ENCODE measurements around the gene CCSER2.

CCSER2 gene

GRCh38 chr10:84370283-84370682, 41.9 kb downstream of the CCSER2 start:
- Histone ChIP-seq H3K4me3 (ENCODE audit: low read depth in 1 of 2, low read length in 2 of 2) (no peak overlapping the region), H3K27ac (ENCODE audit: low read depth, low read length) (no peak overlapping the region), H3K9me3 (ENCODE audit: low read length) (no peaks in the 10 kb centered on the region), H3K27me3 (ENCODE audit: control insufficient read depth in 1 of 2, insufficient read depth in 2 of 2, low read length in 2 of 2) (no peaks in the 10 kb centered on the region), H3K9ac (ENCODE audit: low read length) (no peak overlapping the region), H3K4me1 (ENCODE audit: insufficient read depth, low read length) (peaks cover 10% of the 10 kb centered on the region), H3K36me3 (ENCODE audit: insufficient read depth, low read length) (peaks cover 30% of the 10 kb centered on the region)

GRCh38 chr10:84371944-84372343, 43.6 kb downstream of the CCSER2 start:
- Histone ChIP-seq H3K27ac (ENCODE audit: low read depth, low read length) (no peak overlapping the region), H3K4me3 (ENCODE audit: low read depth in 1 of 2, low read length in 2 of 2) (no peak overlapping the region), H3K9me3 (ENCODE audit: low read length) (no peaks in the 10 kb centered on the region), H3K9ac (ENCODE audit: low read length) (no peak overlapping the region), H3K27me3 (ENCODE audit: control insufficient read depth in 1 of 2, insufficient read depth in 2 of 2, low read length in 2 of 2) (no peaks in the 10 kb centered on the region), H3K4me1 (ENCODE audit: insufficient read depth, low read length) (no peaks in the 10 kb centered on the region), H3K36me3 (ENCODE audit: insufficient read depth, low read length) (peaks cover 30% of the 10 kb centered on the region)

DNA sequence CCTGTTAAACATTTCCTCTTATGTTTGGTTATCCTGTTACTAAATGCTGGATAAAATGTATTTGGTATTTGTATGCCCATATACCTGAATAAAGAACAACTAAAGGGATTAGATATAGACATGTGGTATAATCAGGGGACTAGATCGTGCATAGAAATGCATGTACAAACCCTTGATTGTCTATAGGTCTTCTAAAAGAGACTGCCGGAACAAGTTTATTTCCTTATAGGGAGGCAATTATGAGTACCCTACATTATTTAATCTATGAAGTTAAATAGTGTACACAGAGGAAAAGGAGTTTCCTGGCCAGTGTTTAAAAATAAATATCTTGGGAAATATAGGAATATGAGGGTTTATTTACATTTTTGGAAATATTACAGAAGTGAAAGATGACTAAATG, 44.6 kb downstream of the CCSER2 start:
- Histone ChIP-seq H3K27ac (ENCODE audit: low read depth, low read length) (no peak overlapping the region), H3K27me3 (ENCODE audit: control insufficient read depth in 1 of 2, insufficient read depth in 2 of 2, low read length in 2 of 2) (no peaks in the 10 kb centered on the region), H3K36me3 (ENCODE audit: insufficient read depth, low read length) (peaks cover 30% of the 10 kb centered on the region), H3K4me3 (ENCODE audit: low read depth in 1 of 2, low read length in 2 of 2) (no peak overlapping the region), H3K9ac (ENCODE audit: low read length) (no peak overlapping the region), H3K4me1 (ENCODE audit: insufficient read depth, low read length) (no peaks in the 10 kb centered on the region), H3K9me3 (ENCODE audit: low read length) (no peaks in the 10 kb centered on the region)

DNA sequence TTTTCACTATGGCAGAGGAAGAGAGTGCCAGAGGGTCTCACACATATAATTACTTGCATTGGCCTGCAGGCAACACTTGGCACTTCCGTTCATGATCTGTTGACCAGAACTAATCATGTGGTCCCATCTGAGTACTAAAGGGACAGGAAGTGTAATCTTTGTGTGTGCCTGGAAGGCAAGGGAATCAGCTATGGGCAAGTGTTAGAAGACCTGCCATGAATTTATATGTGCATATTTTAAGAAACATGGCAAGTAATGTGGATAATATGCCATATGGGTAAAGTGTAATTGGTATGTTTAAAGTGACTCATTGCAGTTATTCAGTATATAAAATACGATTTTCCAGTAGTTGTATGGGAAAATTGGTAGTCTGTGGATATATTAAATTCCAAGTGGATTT, 46.1 kb downstream of the CCSER2 start:
- Histone ChIP-seq H3K9ac (ENCODE audit: low read length) (no peak overlapping the region), H3K36me3 (ENCODE audit: insufficient read depth, low read length) (peaks cover 30% of the 10 kb centered on the region), H3K4me1 (ENCODE audit: insufficient read depth, low read length) (no peaks in the 10 kb centered on the region), H3K9me3 (ENCODE audit: low read length) (no peaks in the 10 kb centered on the region), H3K4me3 (ENCODE audit: low read depth in 1 of 2, low read length in 2 of 2) (no peak overlapping the region), H3K27me3 (ENCODE audit: control insufficient read depth in 1 of 2, insufficient read depth in 2 of 2, low read length in 2 of 2) (no peaks in the 10 kb centered on the region), H3K27ac (ENCODE audit: low read depth, low read length) (no peak overlapping the region)

DNA sequence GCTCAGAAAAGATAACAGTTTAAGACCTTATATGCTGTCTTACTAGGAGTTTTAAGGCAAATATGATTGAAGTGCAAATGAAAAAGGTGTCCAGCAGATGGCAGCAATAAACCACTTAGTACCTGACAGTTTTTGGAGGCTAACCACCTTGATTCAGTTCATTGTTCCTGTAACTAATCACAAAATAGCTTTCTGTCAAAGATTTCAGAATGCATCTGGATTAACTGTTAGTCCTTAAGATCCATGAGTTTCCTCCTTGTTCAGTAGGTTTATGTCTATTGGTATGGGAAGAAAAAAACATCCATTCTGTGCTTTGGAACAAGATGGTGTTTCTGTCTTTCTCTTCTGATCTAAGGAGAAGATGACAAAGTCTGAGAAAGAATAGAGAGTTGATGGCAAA, 46.6 kb downstream of the CCSER2 start:
- no peak overlapping the region for H3K4me3 ChIP-seq (ENCODE audit: low read depth in 1 of 2, low read length in 2 of 2)
- H3K27ac ChIP-seq (ENCODE audit: low read depth, low read length): no peak overlapping the region
- no peaks in the 10 kb centered on the region for H3K9me3 ChIP-seq (ENCODE audit: low read length)
- H3K36me3 ChIP-seq (ENCODE audit: insufficient read depth, low read length): peaks cover 30% of the 10 kb centered on the region
- no peaks in the 10 kb centered on the region for H3K4me1 ChIP-seq (ENCODE audit: insufficient read depth, low read length)
- no peak overlapping the region for H3K9ac ChIP-seq (ENCODE audit: low read length)
- no peaks in the 10 kb centered on the region for H3K27me3 ChIP-seq (ENCODE audit: control insufficient read depth in 1 of 2, insufficient read depth in 2 of 2, low read length in 2 of 2)

GRCh38 chr10:84375881-84376280, 47.5 kb downstream of the CCSER2 start:
- Histone ChIP-seq H3K27ac (ENCODE audit: low read depth, low read length) (no peak overlapping the region), H3K27me3 (ENCODE audit: control insufficient read depth in 1 of 2, insufficient read depth in 2 of 2, low read length in 2 of 2) (no peaks in the 10 kb centered on the region), H3K9me3 (ENCODE audit: low read length) (no peaks in the 10 kb centered on the region), H3K36me3 (ENCODE audit: insufficient read depth, low read length) (peaks cover 30% of the 10 kb centered on the region), H3K4me3 (ENCODE audit: low read depth in 1 of 2, low read length in 2 of 2) (no peak overlapping the region), H3K4me1 (ENCODE audit: insufficient read depth, low read length) (no peaks in the 10 kb centered on the region), H3K9ac (ENCODE audit: low read length) (no peak overlapping the region)

DNA sequence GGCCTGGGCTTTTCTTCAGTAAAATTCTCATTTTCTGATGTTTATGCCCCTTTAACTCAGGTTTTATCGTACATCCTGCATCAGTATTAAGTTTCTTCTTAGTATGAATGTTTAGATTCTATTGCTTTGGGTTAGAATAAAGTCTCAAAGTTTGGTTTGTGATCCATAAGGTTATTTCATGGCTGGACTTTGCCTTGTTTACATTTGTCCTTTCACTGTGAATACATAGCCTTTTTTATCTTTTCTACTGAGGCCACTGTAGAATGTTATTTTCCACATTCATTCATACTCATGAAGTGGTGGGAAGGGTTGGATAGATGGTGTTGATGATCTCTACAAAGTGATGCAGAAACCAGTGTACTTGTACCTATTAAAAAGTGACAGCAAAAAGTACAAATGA, 59.8 kb downstream of the CCSER2 start:
- Histone ChIP-seq H3K4me3 (ENCODE audit: low read depth in 1 of 2, low read length in 2 of 2) (no peak overlapping the region), H3K27me3 (ENCODE audit: control insufficient read depth in 1 of 2, insufficient read depth in 2 of 2, low read length in 2 of 2) (no peaks in the 10 kb centered on the region), H3K27ac (ENCODE audit: low read depth, low read length) (no peak overlapping the region), H3K9ac (ENCODE audit: low read length) (no peak overlapping the region), H3K4me1 (ENCODE audit: insufficient read depth, low read length) (peaks cover 6% of the 10 kb centered on the region), H3K36me3 (ENCODE audit: insufficient read depth, low read length) (no peaks in the 10 kb centered on the region), H3K9me3 (ENCODE audit: low read length) (no peaks in the 10 kb centered on the region)

- no peak overlapping the region for H3K27ac ChIP-seq (ENCODE audit: low read depth, low read length)
- no peaks in the 10 kb centered on the region for H3K36me3 ChIP-seq (ENCODE audit: insufficient read depth, low read length)
- no peaks in the 10 kb centered on the region for H3K9me3 ChIP-seq (ENCODE audit: low read length)
- H3K9ac ChIP-seq (ENCODE audit: low read length): no peak overlapping the region
- H3K4me1 ChIP-seq (ENCODE audit: insufficient read depth, low read length): peaks cover 6% of the 10 kb centered on the region
- no peak overlapping the region for H3K4me3 ChIP-seq (ENCODE audit: low read depth in 1 of 2, low read length in 2 of 2)
- no peaks in the 10 kb centered on the region for H3K27me3 ChIP-seq (ENCODE audit: control insufficient read depth in 1 of 2, insufficient read depth in 2 of 2, low read length in 2 of 2)
These were observed 62.0 kb downstream of the CCSER2 start for GRCh38 chr10:84390364-84390763.

GRCh38 chr10:84391326-84391725, 62.9 kb downstream of the CCSER2 start:
- H3K9ac ChIP-seq (ENCODE audit: low read length): no peak overlapping the region
- peaks cover 6% of the 10 kb centered on the region for H3K4me1 ChIP-seq (ENCODE audit: insufficient read depth, low read length)
- no peaks in the 10 kb centered on the region for H3K9me3 ChIP-seq (ENCODE audit: low read length)
- H3K36me3 ChIP-seq (ENCODE audit: insufficient read depth, low read length): no peaks in the 10 kb centered on the region
- H3K4me3 ChIP-seq (ENCODE audit: low read depth in 1 of 2, low read length in 2 of 2): no peak overlapping the region
- H3K27me3 ChIP-seq (ENCODE audit: control insufficient read depth in 1 of 2, insufficient read depth in 2 of 2, low read length in 2 of 2): no peaks in the 10 kb centered on the region
- no peak overlapping the region for H3K27ac ChIP-seq (ENCODE audit: low read depth, low read length)

GRCh38 chr10:84392181-84392580, 63.8 kb downstream of the CCSER2 start:
- Histone ChIP-seq H3K27ac (ENCODE audit: low read depth, low read length) (no peak overlapping the region), H3K9ac (ENCODE audit: low read length) (no peak overlapping the region)

GRCh38 chr10:84395581-84395980, 67.2 kb downstream of the CCSER2 start:
- H3K4me1 ChIP-seq (ENCODE audit: insufficient read depth, low read length): peaks cover 6% of the 10 kb centered on the region
- H3K36me3 ChIP-seq (ENCODE audit: insufficient read depth, low read length): no peaks in the 10 kb centered on the region
- H3K27ac ChIP-seq (ENCODE audit: low read depth, low read length): no peak overlapping the region
- no peak overlapping the region for H3K9ac ChIP-seq (ENCODE audit: low read length)
- no peaks in the 10 kb centered on the region for H3K27me3 ChIP-seq (ENCODE audit: control insufficient read depth in 1 of 2, insufficient read depth in 2 of 2, low read length in 2 of 2)
- H3K4me3 ChIP-seq (ENCODE audit: low read depth in 1 of 2, low read length in 2 of 2): no peak overlapping the region
- H3K9me3 ChIP-seq (ENCODE audit: low read length): no peaks in the 10 kb centered on the region

More at GRCh38 chr10:84392181-84392580, 63.8 kb downstream of the CCSER2 start:
- Histone ChIP-seq H3K4me3 (ENCODE audit: low read depth in 1 of 2, low read length in 2 of 2) (no peak overlapping the region), H3K27me3 (ENCODE audit: control insufficient read depth in 1 of 2, insufficient read depth in 2 of 2, low read length in 2 of 2) (no peaks in the 10 kb centered on the region), H3K36me3 (ENCODE audit: insufficient read depth, low read length) (no peaks in the 10 kb centered on the region), H3K9me3 (ENCODE audit: low read length) (no peaks in the 10 kb centered on the region), H3K4me1 (ENCODE audit: insufficient read depth, low read length) (peaks cover 6% of the 10 kb centered on the region)

DNA sequence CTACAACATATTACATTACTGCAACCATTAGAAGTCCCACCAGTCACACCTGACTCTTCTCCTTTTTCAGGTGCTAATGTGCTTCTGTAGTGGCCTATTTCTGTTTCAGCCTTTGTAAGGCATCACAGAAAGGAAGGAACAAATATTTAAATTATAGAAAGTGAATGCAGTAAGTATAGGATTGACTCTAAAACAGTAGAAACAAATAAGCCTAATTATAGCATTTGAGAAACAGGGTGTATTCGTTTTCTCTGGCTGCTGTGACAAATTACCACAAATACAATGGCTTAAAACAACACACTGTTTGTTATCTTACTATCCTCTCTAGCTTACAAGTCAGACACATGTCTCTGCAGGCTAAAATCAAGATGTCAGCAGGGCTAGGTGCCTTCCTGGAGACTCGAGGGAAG, 69.4 kb downstream of the CCSER2 start:
- Histone ChIP-seq H3K4me1 (ENCODE audit: insufficient read depth, low read length) (peaks cover under 1% of the 10 kb centered on the region), H3K4me3 (ENCODE audit: low read depth in 1 of 2, low read length in 2 of 2) (no peak overlapping the region), H3K27me3 (ENCODE audit: control insufficient read depth in 1 of 2, insufficient read depth in 2 of 2, low read length in 2 of 2) (no peaks in the 10 kb centered on the region), H3K36me3 (ENCODE audit: insufficient read depth, low read length) (no peaks in the 10 kb centered on the region), H3K27ac (ENCODE audit: low read depth, low read length) (no peak overlapping the region), H3K9ac (ENCODE audit: low read length) (no peak overlapping the region), H3K9me3 (ENCODE audit: low read length) (no peaks in the 10 kb centered on the region)
